ENCODE data around the gene ESYT2. TPM values are rescaled to one million over a fixed set of nuclear protein-coding genes. Genes with fewer than 3 reads are reported as not detected.

Gene ESYT2
- total RNA-seq, 1 experiment from 2014 or later = 39.0 TPM

GRCh38 chr7:158707610-158708009 is 121.7 kb downstream of the ESYT2 start:
- H3K9ac ChIP-seq (ENCODE audit: extremely low read depth, insufficient read length, low read length) = no peak overlapping the region
- peaks cover 7% of the 10 kb centered on the region; the same call in 1 of the 2 replicates for H3K79me2 ChIP-seq (ENCODE audit: insufficient read depth, low read length)
- Mint-ChIP-seq H3K4me3 (no peak overlapping the region), H3K27ac (no peak overlapping the region), H3K4me1 (peaks cover 21% of the 10 kb centered on the region in 2 experiments), H3K27me3 (ENCODE audit: low read depth) (no peaks in the 10 kb centered on the region; the same call in 1 of the 2 replicates), H3K36me3 (ENCODE audit: insufficient read depth in 1 of 3, low read depth in 3 of 3) (peaks cover 2 to 13% (median 11%) of the 10 kb centered on the region in 3 experiments; a peak in 6 of 7 replicates), H3K9me3 (peaks cover 13% of the 10 kb centered on the region in 2 experiments; a peak in 4 of 5 replicates)
- no peak overlapping the region for H3K56ac ChIP-seq (ENCODE audit: insufficient read length, low read depth, low read length)
- H4K91ac ChIP-seq (ENCODE audit: insufficient read length, low read depth, low read length) = no peak overlapping the region
- H3K4me2 ChIP-seq (ENCODE audit: insufficient read depth, insufficient read length, low read length) = no peak overlapping the region
- no peak overlapping the region for H3K4ac ChIP-seq (ENCODE audit: low read depth, low read length)
- H4K5ac ChIP-seq (ENCODE audit: insufficient read length, low read depth, low read length) = no peak overlapping the region
- WGBS (ENCODE audit: extremely low coverage, insufficient read length, low lambda C conversion rate) = no CpG with 5 or more reads among the region's 4 CpGs
- H2BK15ac ChIP-seq (ENCODE audit: low read depth, low read length) = no peak overlapping the region
- no peaks in the 10 kb centered on the region for H4K20me1 ChIP-seq (ENCODE audit: control insufficient read depth, insufficient read depth, insufficient read length)
- no peaks in the 10 kb centered on the region for H3K79me1 ChIP-seq (ENCODE audit: insufficient read depth, low read depth, low read length, poor library complexity, severe bottlenecking)
- no peak overlapping the region for H3K14ac ChIP-seq (ENCODE audit: insufficient read depth, low read length)
- H3K27ac ChIP-seq (ENCODE audit: insufficient read length, low read depth, low read length) = no peak overlapping the region
- H2BK5ac ChIP-seq (ENCODE audit: insufficient read length, low read length) = no peak overlapping the region
- DNase-seq = no peak
- H3K4me1 ChIP-seq (ENCODE audit: insufficient read depth, low read length) = no peaks in the 10 kb centered on the region; the same call in 1 of the 2 replicates
- no peak overlapping the region for H2AFZ ChIP-seq (ENCODE audit: low read length)
- H2BK120ac ChIP-seq (ENCODE audit: low read depth, low read length, poor library complexity, severe bottlenecking) = no peak overlapping the region
- H3K23ac ChIP-seq (ENCODE audit: insufficient read length, low read depth, low read length) = no peak overlapping the region
- no peak overlapping the region for H3K18ac ChIP-seq (ENCODE audit: insufficient read length, low read depth, low read length)
- H2BK12ac ChIP-seq (ENCODE audit: insufficient read length, low read depth, low read length) = no peak overlapping the region
- H3K9me3 ChIP-seq (ENCODE audit: control insufficient read depth, low read depth, low read length) = peaks cover 10% of the 10 kb centered on the region
- no peak overlapping the region for H3T11ph ChIP-seq (ENCODE audit: low read length)
- peaks cover 18% of the 10 kb centered on the region for H3K23me2 ChIP-seq (ENCODE audit: insufficient read length, low read depth, low read length, poor library complexity, severe bottlenecking)
- H2AK5ac ChIP-seq (ENCODE audit: insufficient read length, low read length) = no peak overlapping the region
- no peaks in the 10 kb centered on the region for H3K27me3 ChIP-seq (ENCODE audit: insufficient read depth, low read length)
- no peak overlapping the region for H4K8ac ChIP-seq (replicated peaks; ENCODE audit: insufficient read length, low read depth, low read length)
- H2BK20ac ChIP-seq (ENCODE audit: low read depth, low read length, poor library complexity, severe bottlenecking) = no peak overlapping the region
- no peak for TF ChIP-seq CTCF (conservative IDR thresholded peaks at IDR 0.05)
